Heart right ventricle (tissue), 16 donors: ENCODE measurements around the gene TPBGL. TPM values are rescaled to one million over a fixed set of nuclear protein-coding genes. Genes with fewer than 3 reads are reported as not detected.
A peak's percentile ranks its signal among the peaks of the same experiment; 100 is the strongest.

Experiments used
- ATAC-seq, 8 donors: fragments of 200-7000 bp; cut with Tn5 transposase; one replicate each; pipeline ENCODE4 v1.9.1; 2020; ENCODE audit warnings: mild to moderate bottlenecking in 8 of 8, moderate library complexity in 8 of 8, moderate number of reproducible peaks in 1 of 8
- DNase-seq, 2 donors: peaks; one replicate each; pipeline ENCODE4 v3.0.0-alpha.2; 2020
- H3K27ac ChIP-seq, 10 donors: fragments of 200-600 bp; sonication (generic) in 2 of 10; one replicate each; pipeline versions ENCODE4 v1.5.0 to v1.8.0; 2020 to 2022; ENCODE audit warnings: mild to moderate bottlenecking in 3 of 10
- H3K27me3 ChIP-seq, 7 donors: fragments of 200-600 bp; one replicate each; pipeline ENCODE4 v1.8.0; 2021 to 2022; ENCODE audit warnings: mild to moderate bottlenecking in 2 of 7
- H3K36me3 ChIP-seq, 9 donors: fragments of 200-600 bp; sonication (generic) in 1 of 9; one replicate each; pipeline versions ENCODE4 v1.5.0 to v1.8.0; 2020 to 2022; ENCODE audit warnings: mild to moderate bottlenecking in 2 of 9
- H3K4me1 ChIP-seq, 9 donors: fragments of 200-600 bp; sonication (generic) in 1 of 9; one replicate each; pipeline versions ENCODE4 v1.5.0 to v1.8.0; 2020 to 2022; ENCODE audit warnings: mild to moderate bottlenecking in 4 of 9
- H3K4me3 ChIP-seq, 10 donors: fragments of 200-600 bp; sonication (generic) in 2 of 10; one replicate each; pipeline versions ENCODE4 v1.5.0 to v1.8.0; 2020 to 2022; ENCODE audit warnings: mild to moderate bottlenecking in 7 of 10, moderate library complexity in 2 of 10
- H3K9me3 ChIP-seq, 11 donors: fragments of 200-600 bp in 10 of 11; sonication (generic) in 2 of 11; one replicate each; pipeline versions ENCODE4 v1.5.0 to v1.8.0; 2013 to 2022; ENCODE audit warnings: mild to moderate bottlenecking in 2 of 11, control low read depth in 1 of 11, moderate library complexity in 1 of 11
- WGBS, 2 donors: extraction: QIAGEN DNeasy Blood & Tissue Kit; methylation state at CpG; one replicate each; pipeline ENCODE4 v1.1.7; 2013; ENCODE audit warnings: inconsistent platforms in 1 of 2; 5-methylcytosine and 5-hydroxymethylcytosine counted together
- intact Hi-C, 10 donors: fragments of 100-400 bp; cut with DNase I; formaldehyde crosslinking; loops; one replicate each; pipeline versions ENCODE4 v1.11.1 to v1.14.2; 2022
- polyA plus RNA-seq, 2 donors: library from polyadenylated mRNA; stranded (reverse); fragments of 200-250 nt; gene quantifications; one replicate each; pipeline ENCODE4 v1.2.3, GENCODE V29; 2013
- total RNA-seq, 10 donors: library from RNA; stranded (reverse); fragmentation: NEBNext Ultra II Directional in 3 of 10; extraction: Animal tissue kit (Norgen Biotek cat#: 25700) in 3 of 10; gene quantifications; one replicate each; pipeline versions ENCODE4 v1.2.1 to v1.2.4, GENCODE V29; 2021 to 2023
- TF ChIP-seq, protein P1 (sequence below), 9 donors: fragments of 200-600 bp; sonication (generic) in 2 of 9; IDR thresholded peaks; one replicate each; pipeline versions ENCODE4 v1.5.0 to v1.8.0; 2021 to 2022; ENCODE audit warnings: antibody characterized with exemption in 9 of 9, mild to moderate bottlenecking in 5 of 9, moderate library complexity in 1 of 9
- donor health status: Arrhythmogenic right ventricular cardiomyopathy.
- donor health status: ischemic (EF 13 %, LVEDD 7.1; RV severe dilation, severe dysfunction).
- donor health status: healthy with polysubstance abuse.
- donor health status: DM: no; HTN: yes; CAD: no.
- donor health status: DM: no; HTN: no; CAD: no.
- donor health status: ischemic (EF 25% LVEDD 6.9; RV normal size, moderate dysfunction).
- donor health status: ischemic (EF 25% LVEDD 5.7; RV mildly dilated, moderate dysfunction).
- donor health status: healthy.
- donor health status: DM: yes; HTN: yes; CAD: no.
- donor health status: Ischemic cardiomyopathy.
- donor health status: ischemic (EF 35%, LVEDD 5.7; RV mildly dilated, moderate dysfunction).
- donor health status: nonischemic (EF 11% LVEDD 7.7; RV severe dilation, severe dysfunction).
- donor health status: DM: yes; HTN: yes; CAD: no.
- donor health status: PGD.
- donor health status: ischemic (EF 29% LVEDD 5.4; RV normal size, mild dysfunction).
- donor health status: nonischemic (EF 23%, LVEDD 6.1; RV moderate dilation, normal function).

TPBGL gene
- total and polyA plus RNA-seq, 12 donors: 0.07 to 0.37 (median 0.16) TPM; not detected in 5

DNA sequence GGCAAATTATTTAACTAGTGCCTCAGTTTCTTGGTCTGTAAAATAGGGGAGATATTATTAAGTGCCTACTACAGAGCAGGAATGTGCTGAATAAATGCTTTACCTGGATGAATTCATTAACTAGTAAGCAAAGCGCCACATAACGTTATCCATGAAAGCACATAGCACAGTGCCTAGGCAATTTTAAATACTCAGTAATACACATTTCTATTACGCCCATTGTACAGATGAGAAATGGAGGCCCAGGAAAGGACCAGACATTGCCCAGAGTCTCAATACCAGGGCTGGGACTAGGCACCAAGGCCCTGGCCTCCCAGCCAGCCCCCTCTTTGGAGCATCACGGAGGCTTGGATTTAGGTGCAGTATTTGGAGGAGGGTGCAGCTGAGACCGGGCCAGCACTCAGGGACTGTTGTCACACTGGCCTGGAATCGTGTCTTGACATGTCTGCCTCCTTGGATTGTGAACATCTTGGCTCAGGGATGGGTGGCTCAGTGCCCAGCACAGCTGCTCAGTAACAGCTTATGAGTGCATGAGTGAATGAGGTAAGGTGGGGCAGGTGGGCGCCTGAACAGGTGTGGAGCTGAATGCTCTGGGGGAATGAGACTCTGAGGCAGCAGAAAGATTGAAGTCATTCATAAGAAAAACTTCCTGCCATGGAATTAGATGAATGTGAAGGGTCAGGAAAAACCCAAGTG is 42.1 kb upstream of the TPBGL start:
- H3K4me1 ChIP-seq: peaks cover 3 to 46% (median 40%) of the 10 kb centered on the region in 9 donors
- no peak for ATAC-seq

GRCh38 chr11:75199412-75199955 is 41.1 kb upstream of the TPBGL start:
- no peaks in the 10 kb centered on the region for H3K9me3 ChIP-seq
- DNase-seq (no peak), ATAC-seq (no peak)
- H3K4me1 ChIP-seq: peaks cover 3 to 38% (median 30%) of the 10 kb centered on the region in 9 donors
- TF ChIP-seq, protein P1, sequence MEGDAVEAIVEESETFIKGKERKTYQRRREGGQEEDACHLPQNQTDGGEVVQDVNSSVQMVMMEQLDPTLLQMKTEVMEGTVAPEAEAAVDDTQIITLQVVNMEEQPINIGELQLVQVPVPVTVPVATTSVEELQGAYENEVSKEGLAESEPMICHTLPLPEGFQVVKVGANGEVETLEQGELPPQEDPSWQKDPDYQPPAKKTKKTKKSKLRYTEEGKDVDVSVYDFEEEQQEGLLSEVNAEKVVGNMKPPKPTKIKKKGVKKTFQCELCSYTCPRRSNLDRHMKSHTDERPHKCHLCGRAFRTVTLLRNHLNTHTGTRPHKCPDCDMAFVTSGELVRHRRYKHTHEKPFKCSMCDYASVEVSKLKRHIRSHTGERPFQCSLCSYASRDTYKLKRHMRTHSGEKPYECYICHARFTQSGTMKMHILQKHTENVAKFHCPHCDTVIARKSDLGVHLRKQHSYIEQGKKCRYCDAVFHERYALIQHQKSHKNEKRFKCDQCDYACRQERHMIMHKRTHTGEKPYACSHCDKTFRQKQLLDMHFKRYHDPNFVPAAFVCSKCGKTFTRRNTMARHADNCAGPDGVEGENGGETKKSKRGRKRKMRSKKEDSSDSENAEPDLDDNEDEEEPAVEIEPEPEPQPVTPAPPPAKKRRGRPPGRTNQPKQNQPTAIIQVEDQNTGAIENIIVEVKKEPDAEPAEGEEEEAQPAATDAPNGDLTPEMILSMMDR (IDR thresholded peaks at IDR 0.05): no peak
- intact Hi-C loops: no loop called here
- H3K27me3 ChIP-seq: no peaks in the 10 kb centered on the region
- H3K36me3 ChIP-seq: peaks cover 0 to 88% (median 0%) of the 10 kb centered on the region in 9 donors
- no peak overlapping the region for H3K4me3 ChIP-seq
- peak overlapping the region in 1 of 10 donors; percentile 10 for H3K27ac ChIP-seq
- 72 to 78% methylated on average over 5 of the region's 5 CpGs for WGBS, 2 donors

More for the DNA sequence above, 42.1 kb upstream of the TPBGL start:
- no peak overlapping the region for H3K27ac ChIP-seq
- no peaks in the 10 kb centered on the region for H3K27me3 ChIP-seq
- intact Hi-C loops: no loop called here
- 87 to 90% methylated on average over 7 of the region's 7 CpGs for WGBS, 2 donors
- TF ChIP-seq, protein P1 (IDR thresholded peaks at IDR 0.05): no peak
- H3K36me3 ChIP-seq: peaks cover 0 to 85% (median 0%) of the 10 kb centered on the region in 9 donors
- no peak for DNase-seq
- no peak overlapping the region for H3K4me3 ChIP-seq
- no peaks in the 10 kb centered on the region for H3K9me3 ChIP-seq

DNA sequence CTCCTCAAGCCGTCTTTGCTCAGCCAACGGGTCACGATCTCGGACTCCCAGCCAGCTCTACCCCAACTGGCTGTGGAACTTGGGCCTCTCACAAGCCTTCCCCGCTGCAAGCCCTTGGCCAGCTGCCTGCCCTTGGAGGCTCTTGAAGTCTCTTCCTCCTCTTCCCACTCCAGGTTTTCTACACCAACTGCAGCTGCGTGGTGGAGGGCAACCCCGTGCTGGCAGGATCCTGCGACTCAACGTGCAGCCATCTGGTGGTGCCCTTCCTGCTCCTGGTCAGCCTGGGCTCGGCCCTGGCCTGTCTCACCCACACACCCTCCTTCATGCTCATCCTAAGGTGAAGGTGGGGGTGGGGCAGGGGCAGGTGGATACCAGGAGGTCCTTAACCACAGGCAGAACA is 40.5 kb upstream of the TPBGL start:
- intact Hi-C loops: no loop called here
- no peaks in the 10 kb centered on the region for H3K27me3 ChIP-seq
- no peaks in the 10 kb centered on the region for H3K9me3 ChIP-seq
- no peak overlapping the region for H3K27ac ChIP-seq
- H3K4me3 ChIP-seq: no peak overlapping the region
- WGBS, 2 donors: 53 to 55% methylated on average over 10 of the region's 10 CpGs
- H3K4me1 ChIP-seq: peaks cover under 1 to 35% (median 25%) of the 10 kb centered on the region in 9 donors
- ATAC-seq (no peak), DNase-seq (peak in 1 of 2 donors; percentile 62)
- TF ChIP-seq, protein P1 (IDR thresholded peaks at IDR 0.05): no peak
- H3K36me3 ChIP-seq: peaks cover 0 to 87% (median 0%) of the 10 kb centered on the region in 9 donors

DNA sequence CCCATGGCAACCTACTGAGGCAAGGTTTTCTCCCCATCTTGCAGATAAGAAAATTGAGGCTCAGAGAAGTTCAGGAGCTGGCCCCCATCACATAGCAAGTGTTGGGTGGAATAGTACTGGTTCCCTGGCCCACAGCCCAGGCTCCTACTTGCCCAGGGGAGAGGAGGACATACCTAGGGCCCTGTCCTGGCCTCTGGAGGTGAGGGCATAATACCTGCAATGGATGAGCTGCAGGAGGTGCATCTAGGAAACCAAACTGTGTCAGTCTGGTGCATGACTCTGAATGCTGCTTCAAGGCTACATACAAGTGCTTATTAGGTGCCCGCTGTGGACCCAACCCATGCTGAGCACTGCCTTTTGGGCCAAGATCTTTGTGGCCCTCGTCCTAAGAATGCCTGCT is 40.0 kb upstream of the TPBGL start:
- WGBS, 2 donors: 96 to 98% methylated on average over 2 of the region's 2 CpGs
- H3K27me3 ChIP-seq: no peaks in the 10 kb centered on the region
- no peak for ATAC-seq
- no peak overlapping the region for H3K27ac ChIP-seq
- no peak for DNase-seq
- TF ChIP-seq, protein P1 (IDR thresholded peaks at IDR 0.05): no peak
- intact Hi-C loops: no loop called here
- H3K4me1 ChIP-seq: peaks cover 0 to 31% (median 21%) of the 10 kb centered on the region in 9 donors
- H3K36me3 ChIP-seq: peaks cover 0 to 87% (median 0%) of the 10 kb centered on the region in 9 donors
- H3K4me3 ChIP-seq: no peak overlapping the region
- no peaks in the 10 kb centered on the region for H3K9me3 ChIP-seq
